Muscle layer of duodenum (tissue), 2 donors: Measurements from ENCODE around the gene AMHR2.
A peak's percentile ranks its signal among the peaks of the same experiment; 100 is the strongest.
"Not testable (repeated sequence)": the region's sequence is repeated elsewhere in the genome, so short reads cannot be mapped to it uniquely, and the experiment has no call there.

Experiments used
- H3K27ac ChIP-seq: one replicate; pipeline ENCODE4 v1.7.0; 2013; ENCODE audit warnings: mild to moderate bottlenecking, low read length
- H3K27me3 ChIP-seq: one replicate; pipeline ENCODE4 v1.7.0; 2013; ENCODE audit warnings: low read depth, mild to moderate bottlenecking, control low read depth, low read length
- H3K36me3 ChIP-seq, 2 donors: one replicate each; pipeline ENCODE4 v1.7.0; 2013; ENCODE audit warnings: low read length in 2 of 2, control low read depth in 1 of 2, mild to moderate bottlenecking in 1 of 2; ENCODE audit not compliant: insufficient read depth in 2 of 2, control insufficient read depth in 1 of 2
- H3K4me1 ChIP-seq, 2 donors: one replicate each; pipeline ENCODE4 v1.7.0; 2013; ENCODE audit warnings: low read length in 2 of 2, mild to moderate bottlenecking in 2 of 2, control low read depth in 1 of 2, moderate library complexity in 1 of 2; ENCODE audit not compliant: insufficient read depth in 2 of 2, control insufficient read depth in 1 of 2
- H3K4me3 ChIP-seq, 2 donors: one replicate each; pipeline ENCODE4 v1.7.0; 2013; ENCODE audit warnings: low read length in 2 of 2, low read depth in 1 of 2, mild to moderate bottlenecking in 1 of 2
- H3K9me3 ChIP-seq, 2 donors: one replicate each; pipeline ENCODE4 v1.7.0; 2013; ENCODE audit warnings: low read length in 2 of 2, control low read depth in 1 of 2, mild to moderate bottlenecking in 1 of 2; ENCODE audit not compliant: control insufficient read depth in 1 of 2
- donor health status: healthy.

AMHR2 gene

GRCh38 chr12:53386381-53386780, 37.3 kb upstream of the AMHR2 start:
- not testable (repeated sequence) for H3K9me3 ChIP-seq, H3K27me3 ChIP-seq
- Histone ChIP-seq H3K36me3 (peaks cover 20 to 22% of the 10 kb centered on the region in 2 donors), H3K27ac (peak overlapping the region; percentile 8), H3K4me3 (peak overlapping the region in 1 of 2 donors; percentile 34), H3K4me1 (peaks cover 20 to 82% of the 10 kb centered on the region in 2 donors)

GRCh38 chr12:53388932-53389331, 34.7 kb upstream of the AMHR2 start:
- Histone ChIP-seq H3K9me3 (no peaks in the 10 kb centered on the region), H3K27me3 (no peaks in the 10 kb centered on the region), H3K27ac (peak overlapping the region; percentile 66), H3K4me1 (peaks cover 0 to 59% of the 10 kb centered on the region in 2 donors), H3K36me3 (no peaks in the 10 kb centered on the region), H3K4me3 (peak overlapping the region; percentile 34 to 37)

GRCh38 chr12:53389702-53390101, 34.0 kb upstream of the AMHR2 start:
- H3K27ac ChIP-seq: peak overlapping the region; percentile 4
- H3K4me3 ChIP-seq: peak overlapping the region in 1 of 2 donors; percentile 19
- peaks cover 0 to 52% of the 10 kb centered on the region in 2 donors for H3K4me1 ChIP-seq
- no peaks in the 10 kb centered on the region for H3K36me3 ChIP-seq
- no peaks in the 10 kb centered on the region for H3K9me3 ChIP-seq
- no peaks in the 10 kb centered on the region for H3K27me3 ChIP-seq

- Histone ChIP-seq H3K9me3 (no peaks in the 10 kb centered on the region), H3K36me3 (no peaks in the 10 kb centered on the region), H3K4me3 (no peak overlapping the region), H3K27me3 (no peaks in the 10 kb centered on the region), H3K27ac (no peak overlapping the region), H3K4me1 (peaks cover 0 to 39% of the 10 kb centered on the region in 2 donors)
Measured at GRCh38 chr12:53391724-53392123, 31.9 kb upstream of the AMHR2 start.

GRCh38 chr12:53399896-53400295, 23.8 kb upstream of the AMHR2 start:
- peaks cover 0 to 13% of the 10 kb centered on the region in 2 donors for H3K4me1 ChIP-seq
- no peak overlapping the region for H3K4me3 ChIP-seq
- no peaks in the 10 kb centered on the region for H3K27me3 ChIP-seq
- peaks cover 0 to 5% of the 10 kb centered on the region in 2 donors for H3K36me3 ChIP-seq
- H3K9me3 ChIP-seq: no peaks in the 10 kb centered on the region
- no peak overlapping the region for H3K27ac ChIP-seq

GRCh38 chr12:53402351-53402750, 21.3 kb upstream of the AMHR2 start:
- peaks cover 0 to 13% of the 10 kb centered on the region in 2 donors for H3K36me3 ChIP-seq
- not testable (repeated sequence) for H3K27me3 ChIP-seq, H3K27ac ChIP-seq, H3K4me1 ChIP-seq, H3K9me3 ChIP-seq, H3K4me3 ChIP-seq

GRCh38 chr12:53402871-53403270, 20.8 kb upstream of the AMHR2 start:
- Histone ChIP-seq H3K27me3 (no peaks in the 10 kb centered on the region), H3K9me3 (no peaks in the 10 kb centered on the region), H3K36me3 (peaks cover 0 to 13% of the 10 kb centered on the region in 2 donors), H3K27ac (no peak overlapping the region), H3K4me1 (peaks cover 0 to 9% of the 10 kb centered on the region in 2 donors), H3K4me3 (no peak overlapping the region)

GRCh38 chr12:53410951-53411350, 12.7 kb upstream of the AMHR2 start:
- no peak overlapping the region for H3K4me3 ChIP-seq
- no peak overlapping the region for H3K27ac ChIP-seq
- H3K4me1 ChIP-seq: peaks cover 5 to 39% of the 10 kb centered on the region in 2 donors
- H3K36me3 ChIP-seq: peaks cover 24 to 39% of the 10 kb centered on the region in 2 donors
- no peaks in the 10 kb centered on the region for H3K9me3 ChIP-seq
- no peaks in the 10 kb centered on the region for H3K27me3 ChIP-seq

- H3K27ac ChIP-seq: no peak overlapping the region
- H3K9me3 ChIP-seq: no peaks in the 10 kb centered on the region
- H3K4me1 ChIP-seq: peaks cover 5 to 40% of the 10 kb centered on the region in 2 donors
- H3K36me3 ChIP-seq: peaks cover 24 to 27% of the 10 kb centered on the region in 2 donors
- H3K4me3 ChIP-seq: no peak overlapping the region
- no peaks in the 10 kb centered on the region for H3K27me3 ChIP-seq
Measured at GRCh38 chr12:53413485-53414204, 10.0 kb upstream of the AMHR2 start.

GRCh38 chr12:53414756-53415417, 8.8 kb upstream of the AMHR2 start:
- H3K27me3 ChIP-seq: no peaks in the 10 kb centered on the region
- peaks cover 16 to 18% of the 10 kb centered on the region in 2 donors for H3K36me3 ChIP-seq
- peaks cover 5 to 41% of the 10 kb centered on the region in 2 donors for H3K4me1 ChIP-seq

GRCh38 chr12:53415752-53416389, 7.8 kb upstream of the AMHR2 start:
- not testable (repeated sequence) for H3K27me3 ChIP-seq, H3K9me3 ChIP-seq, H3K27ac ChIP-seq, H3K4me3 ChIP-seq
- Histone ChIP-seq H3K36me3 (peaks cover 9 to 15% of the 10 kb centered on the region in 2 donors), H3K4me1 (peaks cover 5 to 44% of the 10 kb centered on the region in 2 donors)

More at GRCh38 chr12:53414756-53415417, 8.8 kb upstream of the AMHR2 start:
- Histone ChIP-seq H3K4me3 (no peak overlapping the region), H3K9me3 (no peaks in the 10 kb centered on the region), H3K27ac (peak overlapping the region; percentile 0)
